ENCODE results near the gene GPRIN1.

DNA sequence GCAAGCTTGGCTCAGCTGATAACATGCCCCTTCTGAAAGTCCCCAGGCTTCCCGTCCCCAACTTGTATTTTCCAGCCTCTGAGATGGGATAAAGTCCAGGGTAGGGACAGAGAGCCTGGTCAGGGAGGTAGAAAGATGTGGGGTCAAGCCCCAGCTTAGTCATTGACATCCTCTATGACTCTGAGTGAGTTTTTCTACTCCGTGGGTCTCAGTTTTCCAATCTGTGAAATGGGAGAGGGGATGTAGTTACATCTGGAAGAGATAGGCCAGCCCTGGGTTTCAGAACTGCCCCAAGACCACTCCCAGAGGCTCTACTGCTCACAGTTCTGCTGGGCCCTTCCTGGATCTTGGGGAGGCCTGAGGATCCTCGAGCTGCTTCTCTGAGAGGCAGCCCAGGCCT lies 3.1 kb downstream of the GPRIN1 start:
- no peak for TF ChIP-seq EP300 (IDR thresholded peaks at IDR 0.05)
- TF ChIP-seq, protein P1, sequence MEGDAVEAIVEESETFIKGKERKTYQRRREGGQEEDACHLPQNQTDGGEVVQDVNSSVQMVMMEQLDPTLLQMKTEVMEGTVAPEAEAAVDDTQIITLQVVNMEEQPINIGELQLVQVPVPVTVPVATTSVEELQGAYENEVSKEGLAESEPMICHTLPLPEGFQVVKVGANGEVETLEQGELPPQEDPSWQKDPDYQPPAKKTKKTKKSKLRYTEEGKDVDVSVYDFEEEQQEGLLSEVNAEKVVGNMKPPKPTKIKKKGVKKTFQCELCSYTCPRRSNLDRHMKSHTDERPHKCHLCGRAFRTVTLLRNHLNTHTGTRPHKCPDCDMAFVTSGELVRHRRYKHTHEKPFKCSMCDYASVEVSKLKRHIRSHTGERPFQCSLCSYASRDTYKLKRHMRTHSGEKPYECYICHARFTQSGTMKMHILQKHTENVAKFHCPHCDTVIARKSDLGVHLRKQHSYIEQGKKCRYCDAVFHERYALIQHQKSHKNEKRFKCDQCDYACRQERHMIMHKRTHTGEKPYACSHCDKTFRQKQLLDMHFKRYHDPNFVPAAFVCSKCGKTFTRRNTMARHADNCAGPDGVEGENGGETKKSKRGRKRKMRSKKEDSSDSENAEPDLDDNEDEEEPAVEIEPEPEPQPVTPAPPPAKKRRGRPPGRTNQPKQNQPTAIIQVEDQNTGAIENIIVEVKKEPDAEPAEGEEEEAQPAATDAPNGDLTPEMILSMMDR (IDR thresholded peaks at IDR 0.05) = no peak
